ENCODE data around the gene ABCA8.
"Not testable (repeated sequence)": the region's sequence is repeated elsewhere in the genome, so short reads cannot be mapped to it uniquely, and the experiment has no call there.

Gene ABCA8

GRCh38 chr17:68865584-68865983 lies 89.6 kb downstream of the ABCA8 start:
- DNase-seq = no peak

- DNase-seq = no peak
Measured at GRCh38 chr17:68863091-68863652, 92.0 kb downstream of the ABCA8 start.

- DNase-seq = no peak
Measured at GRCh38 chr17:68861602-68862001, 93.6 kb downstream of the ABCA8 start.

GRCh38 chr17:68860941-68861340 lies 94.3 kb downstream of the ABCA8 start:
- no peak for DNase-seq

GRCh38 chr17:68854452-68854851 lies 100.7 kb downstream of the ABCA8 start:
- DNase-seq = no peak

GRCh38 chr17:68853439-68853838 lies 101.8 kb downstream of the ABCA8 start:
- no peak for DNase-seq

- DNase-seq = no peak
Measured at GRCh38 chr17:68853036-68853435, 102.2 kb downstream of the ABCA8 start.

- DNase-seq = no peak
Measured at GRCh38 chr17:68851890-68852289, 103.3 kb downstream of the ABCA8 start.

GRCh38 chr17:68850749-68851510 lies 104.3 kb downstream of the ABCA8 start:
- DNase-seq = no peak

GRCh38 chr17:68849673-68850610 lies 105.2 kb downstream of the ABCA8 start:
- no peak for DNase-seq

- DNase-seq = no peak
Measured at GRCh38 chr17:68847711-68848110, 107.5 kb downstream of the ABCA8 start.

- no peak for DNase-seq
Measured at GRCh38 chr17:68843522-68843921, 111.7 kb downstream of the ABCA8 start.

GRCh38 chr17:68840073-68840472 lies 115.1 kb downstream of the ABCA8 start:
- DNase-seq = no peak

- no peak for DNase-seq
Measured at GRCh38 chr17:68835071-68835470, 120.1 kb downstream of the ABCA8 start.

GRCh38 chr17:68834328-68834836 lies 120.8 kb downstream of the ABCA8 start:
- no peak for DNase-seq

- DNase-seq = no peak
Measured at GRCh38 chr17:68832109-68832802, 122.9 kb downstream of the ABCA8 start.

- DNase-seq = no peak
Measured at GRCh38 chr17:68831170-68831569, 124.0 kb downstream of the ABCA8 start.

GRCh38 chr17:68830313-68830712 lies 124.9 kb downstream of the ABCA8 start:
- DNase-seq = no peak

GRCh38 chr17:68829211-68829610 lies 126.0 kb downstream of the ABCA8 start:
- no peak for DNase-seq

GRCh38 chr17:68824707-68825106 lies 130.5 kb downstream of the ABCA8 start:
- DNase-seq = no peak

- not testable (repeated sequence) for DNase-seq
Measured at GRCh38 chr17:68824185-68824584, 131.0 kb downstream of the ABCA8 start.

- DNase-seq = no peak
Measured at GRCh38 chr17:68822719-68823289, 132.4 kb downstream of the ABCA8 start.

Measured in T-helper 9 cell (primary cell).